Retinal pigment epithelial cell (primary cell): ENCODE data around the gene PLCG2.

Source experiments
- DNase-seq: peaks from one replicate; pipeline ENCODE4 v3.0.0-alpha.2; 2010; ENCODE audit warnings: low read depth
- H3K4me3 ChIP-seq: 2 replicates; pipeline ENCODE4 v1.5.1; 2011; ENCODE audit warnings: mild to moderate bottlenecking, low read length, control low read depth, moderate library complexity
- TF ChIP-seq, protein P1 (sequence below): conservative IDR thresholded peaks from 2 replicates; pipeline ENCODE4 v1.5.1; 2011; ENCODE audit warnings: low read depth, low read length, control low read depth, inconsistent platforms

PLCG2 gene

DNA sequence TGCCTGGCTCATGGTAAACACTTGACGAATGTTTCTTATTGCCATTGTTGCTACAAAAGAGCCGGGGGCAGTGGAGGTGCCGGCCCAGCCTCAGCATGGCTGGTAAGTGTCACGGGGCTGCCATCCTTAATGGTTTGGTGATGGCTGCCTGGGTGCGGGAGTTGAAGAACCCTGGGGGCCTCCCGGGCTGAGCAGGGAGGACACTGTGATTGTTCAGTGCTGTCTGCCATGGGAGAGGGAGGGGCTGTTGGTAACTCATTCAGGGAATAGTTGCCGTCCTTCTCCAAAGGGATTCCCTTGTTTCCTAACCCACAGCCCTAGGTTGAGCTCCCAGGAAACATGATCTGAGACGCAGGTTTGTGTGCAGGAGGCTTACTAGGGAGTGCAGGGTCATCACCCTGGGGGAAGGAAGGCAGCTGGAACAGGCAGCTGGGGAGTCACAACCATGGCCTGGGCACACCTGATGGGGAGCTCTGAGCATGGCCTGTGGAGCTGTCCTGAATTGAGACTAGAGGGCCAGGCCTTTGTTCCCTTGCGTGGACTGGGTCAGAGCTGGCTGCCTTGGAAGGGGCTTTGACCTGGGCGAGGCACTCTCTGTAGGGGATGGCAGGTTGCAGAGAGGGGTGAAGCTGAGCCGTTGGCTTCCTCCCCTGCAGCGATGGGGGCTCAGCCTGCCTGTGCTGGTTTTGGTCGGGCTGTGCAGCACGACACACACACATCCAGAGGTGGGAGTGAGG, 85.7 kb downstream of the PLCG2 start:
- H3K4me3 ChIP-seq: no peak overlapping the region
- DNase-seq: no peak
- TF ChIP-seq, protein P1, sequence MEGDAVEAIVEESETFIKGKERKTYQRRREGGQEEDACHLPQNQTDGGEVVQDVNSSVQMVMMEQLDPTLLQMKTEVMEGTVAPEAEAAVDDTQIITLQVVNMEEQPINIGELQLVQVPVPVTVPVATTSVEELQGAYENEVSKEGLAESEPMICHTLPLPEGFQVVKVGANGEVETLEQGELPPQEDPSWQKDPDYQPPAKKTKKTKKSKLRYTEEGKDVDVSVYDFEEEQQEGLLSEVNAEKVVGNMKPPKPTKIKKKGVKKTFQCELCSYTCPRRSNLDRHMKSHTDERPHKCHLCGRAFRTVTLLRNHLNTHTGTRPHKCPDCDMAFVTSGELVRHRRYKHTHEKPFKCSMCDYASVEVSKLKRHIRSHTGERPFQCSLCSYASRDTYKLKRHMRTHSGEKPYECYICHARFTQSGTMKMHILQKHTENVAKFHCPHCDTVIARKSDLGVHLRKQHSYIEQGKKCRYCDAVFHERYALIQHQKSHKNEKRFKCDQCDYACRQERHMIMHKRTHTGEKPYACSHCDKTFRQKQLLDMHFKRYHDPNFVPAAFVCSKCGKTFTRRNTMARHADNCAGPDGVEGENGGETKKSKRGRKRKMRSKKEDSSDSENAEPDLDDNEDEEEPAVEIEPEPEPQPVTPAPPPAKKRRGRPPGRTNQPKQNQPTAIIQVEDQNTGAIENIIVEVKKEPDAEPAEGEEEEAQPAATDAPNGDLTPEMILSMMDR: no peak

DNA sequence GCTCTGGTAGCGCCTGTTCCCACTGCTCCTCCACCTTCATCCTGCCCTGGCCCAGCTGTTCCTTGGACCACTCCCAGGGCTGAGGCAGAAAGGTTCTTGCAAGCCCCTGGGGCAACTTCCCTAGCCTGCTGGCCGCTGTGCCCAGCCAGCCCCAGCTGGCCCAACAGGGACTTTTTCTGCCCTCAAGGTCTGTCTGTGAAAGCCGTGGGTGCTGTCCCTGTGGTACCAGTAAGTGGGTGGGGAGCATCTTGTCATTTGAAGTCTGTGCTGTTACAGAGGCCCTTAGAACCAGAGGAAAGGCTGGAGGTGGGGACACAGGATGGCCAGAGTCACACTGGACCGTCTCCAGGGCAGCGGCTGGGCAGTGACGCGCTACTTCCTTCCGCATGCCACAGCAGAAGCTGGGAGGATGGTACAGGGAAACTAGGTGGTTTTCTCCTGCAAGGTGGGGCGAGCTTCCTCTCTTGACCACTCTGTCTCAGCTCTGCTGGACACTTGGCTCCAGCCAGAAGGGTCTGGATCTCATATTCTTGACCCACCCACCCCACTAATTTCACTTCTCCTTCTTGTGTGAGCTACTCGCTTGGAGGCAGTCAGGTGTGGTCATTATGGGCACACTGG, 87.8 kb downstream of the PLCG2 start:
- H3K4me3 ChIP-seq: no peak overlapping the region
- DNase-seq: no peak

DNA sequence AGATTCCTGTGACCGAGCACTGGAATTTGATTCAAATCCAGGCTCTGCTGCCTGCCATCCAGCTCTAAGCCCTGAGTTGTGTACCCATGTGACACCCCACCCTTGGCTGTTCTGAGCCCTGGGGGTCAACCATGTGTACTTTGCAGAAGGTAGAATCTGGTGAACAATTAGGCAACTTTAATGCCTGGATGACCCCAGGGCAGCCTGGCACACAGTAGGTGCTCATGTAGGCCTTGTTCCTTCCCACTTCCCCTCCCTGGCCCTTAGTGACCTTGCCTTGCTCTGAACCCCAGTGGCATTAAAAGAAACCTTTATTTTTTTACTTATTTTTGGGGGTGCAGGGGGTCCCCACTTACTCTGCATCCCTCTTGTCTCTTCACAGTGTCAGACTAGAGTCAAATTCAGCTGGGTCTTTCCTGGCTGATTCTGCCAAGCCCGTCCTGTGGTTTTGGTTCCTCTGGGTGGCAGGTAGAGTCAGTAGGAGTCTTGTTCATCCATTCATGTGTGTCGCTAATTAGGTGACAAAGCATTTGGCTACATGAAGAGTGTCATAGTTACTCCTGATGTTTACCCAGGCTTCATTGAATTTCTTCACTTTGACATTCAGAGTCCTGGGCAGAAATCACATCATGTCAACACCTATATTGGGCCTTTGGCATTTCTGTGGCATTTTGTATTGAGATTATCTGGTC, 89.1 kb downstream of the PLCG2 start:
- TF ChIP-seq, protein P1: no peak
- H3K4me3 ChIP-seq: no peak overlapping the region
- DNase-seq: no peak

More for the DNA sequence above, 87.8 kb downstream of the PLCG2 start:
- TF ChIP-seq, protein P1: no peak

DNA sequence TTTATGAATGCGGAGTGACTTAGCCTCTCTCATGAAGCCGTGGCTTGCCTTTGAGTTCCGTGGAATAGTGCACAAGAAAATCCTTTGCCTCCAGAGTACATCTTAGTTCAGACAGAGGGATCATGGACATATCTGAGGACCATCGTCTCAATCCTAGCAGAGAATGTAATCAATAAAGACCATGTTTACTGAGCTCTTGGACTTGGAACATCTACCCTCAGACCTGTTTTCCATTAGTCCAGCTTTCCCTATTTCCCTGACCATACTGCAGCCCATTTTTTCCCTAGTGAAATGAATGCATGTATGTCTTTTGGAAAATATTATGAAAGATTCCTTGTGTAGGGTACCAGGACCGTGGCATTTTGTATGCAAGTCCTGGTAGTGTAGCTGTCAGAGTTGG, 90.2 kb downstream of the PLCG2 start:
- no peak for DNase-seq
- H3K4me3 ChIP-seq: no peak overlapping the region
- TF ChIP-seq, protein P1: no peak

DNA sequence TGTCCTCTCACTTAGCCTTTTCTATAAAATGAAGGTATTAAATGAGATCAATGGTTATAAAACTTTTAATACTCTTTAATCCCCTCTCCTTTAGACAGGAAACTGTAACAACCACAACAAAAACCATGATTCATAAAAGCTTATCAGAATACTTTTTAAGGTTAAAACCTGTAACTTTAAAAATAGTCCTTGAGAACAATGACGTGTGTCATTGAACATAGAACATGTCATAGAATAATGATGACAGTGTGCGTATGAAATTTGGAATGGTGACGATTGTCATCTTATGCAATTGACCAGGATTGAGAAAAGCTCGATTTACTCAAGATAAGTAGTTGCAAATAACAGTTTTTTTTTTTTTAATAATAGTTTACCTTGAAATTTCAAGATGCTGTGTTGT, 94.1 kb downstream of the PLCG2 start:
- no peak overlapping the region for H3K4me3 ChIP-seq

DNA sequence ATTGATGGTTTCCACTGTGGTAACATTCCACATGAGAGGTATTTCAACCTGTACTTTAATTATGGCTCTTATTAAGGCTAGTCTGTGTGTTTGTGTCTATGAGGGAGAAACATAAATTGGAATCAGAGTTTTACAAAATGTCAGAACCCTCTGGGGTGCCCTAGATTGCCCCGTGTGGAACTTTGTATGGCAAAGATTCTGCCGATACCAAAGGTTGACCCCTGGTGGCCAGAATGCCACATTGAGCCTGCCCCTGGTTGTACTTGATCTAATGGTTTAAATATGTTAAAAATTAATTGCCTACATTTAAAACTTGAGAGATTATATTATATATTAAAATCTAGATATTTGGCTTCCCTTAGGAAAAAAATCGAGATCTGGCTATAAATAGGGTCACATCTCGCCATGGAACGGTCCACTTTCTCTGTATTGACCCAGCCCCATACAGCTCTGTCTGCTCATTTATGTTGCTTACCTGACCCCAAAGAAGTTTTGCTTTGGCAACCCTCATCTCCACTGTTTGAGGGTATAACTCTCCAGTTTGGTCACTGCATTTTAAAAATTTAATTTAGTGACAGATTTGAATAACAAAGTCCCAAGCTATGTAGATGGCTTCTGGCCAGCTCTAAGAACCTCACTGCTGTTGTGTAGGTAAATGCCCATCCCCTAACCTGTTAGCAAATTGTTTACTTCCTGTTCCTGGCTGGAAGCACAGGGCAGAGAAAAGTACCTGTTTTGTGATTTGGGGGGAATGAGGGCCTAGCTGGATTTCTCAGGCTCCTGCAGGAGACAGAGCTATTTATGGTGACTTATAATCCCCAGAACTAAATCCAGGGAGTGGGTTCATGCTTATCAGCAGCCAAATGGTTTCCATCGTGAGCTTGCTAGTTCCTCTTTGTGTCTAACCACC, 95.0 kb downstream of the PLCG2 start:
- TF ChIP-seq, protein P1: peak; percentile 94
- no peak for DNase-seq
- no peak overlapping the region for H3K4me3 ChIP-seq

More for the DNA sequence above, 94.1 kb downstream of the PLCG2 start:
- peak; percentile 25 for DNase-seq
- TF ChIP-seq, protein P1: no peak
